Activated naive CD4-positive, alpha-beta T cell treated with Interleukin-2 at 50 U/mL for 16 hours (primary cell): ENCODE measurements around the gene CRYBG3.

ENCODE experiments used
- DNase-seq: peaks from one replicate; pipeline ENCODE4 v3.0.0-alpha.2; 2020

The CRYBG3 gene

GRCh38 chr3:97839944-97840343 is 18.1 kb downstream of the CRYBG3 start:
- DNase-seq: no peak

- no peak for DNase-seq
Measured at GRCh38 chr3:97841304-97841703, 19.5 kb downstream of the CRYBG3 start.

GRCh38 chr3:97841956-97842355 is 20.1 kb downstream of the CRYBG3 start:
- no peak for DNase-seq

- DNase-seq: no peak
Measured at GRCh38 chr3:97848779-97849178, 27.0 kb downstream of the CRYBG3 start.

GRCh38 chr3:97857401-97857800 is 35.6 kb downstream of the CRYBG3 start:
- DNase-seq: no peak

GRCh38 chr3:97860364-97860763 is 38.6 kb downstream of the CRYBG3 start:
- DNase-seq: no peak

GRCh38 chr3:97862582-97862981 is 40.8 kb downstream of the CRYBG3 start:
- DNase-seq: no peak

GRCh38 chr3:97863031-97863430 is 41.2 kb downstream of the CRYBG3 start:
- DNase-seq: no peak

- no peak for DNase-seq
Measured at GRCh38 chr3:97863775-97864174, 42.0 kb downstream of the CRYBG3 start.

- DNase-seq: no peak
Measured at GRCh38 chr3:97871186-97871585, 49.4 kb downstream of the CRYBG3 start.

GRCh38 chr3:97871801-97872524 is 50.2 kb downstream of the CRYBG3 start:
- peak; percentile 30 for DNase-seq

GRCh38 chr3:97872525-97873042 is 50.8 kb downstream of the CRYBG3 start:
- DNase-seq: no peak

GRCh38 chr3:97880267-97880666 is 58.5 kb downstream of the CRYBG3 start:
- no peak for DNase-seq

- DNase-seq: no peak
Measured at GRCh38 chr3:97882975-97883598, 61.3 kb downstream of the CRYBG3 start.

GRCh38 chr3:97883736-97884135 is 61.9 kb downstream of the CRYBG3 start:
- no peak for DNase-seq

GRCh38 chr3:97884586-97885123 is 62.8 kb downstream of the CRYBG3 start:
- DNase-seq: no peak

- no peak for DNase-seq
Measured at GRCh38 chr3:97885931-97886824, 64.4 kb downstream of the CRYBG3 start.

- DNase-seq: no peak
Measured at GRCh38 chr3:97889814-97890213, 68.0 kb downstream of the CRYBG3 start.

- DNase-seq: no peak
Measured at GRCh38 chr3:97892852-97893251, 71.0 kb downstream of the CRYBG3 start.

- no peak for DNase-seq
Measured at GRCh38 chr3:97895216-97895615, 73.4 kb downstream of the CRYBG3 start.

- DNase-seq: no peak
Measured at GRCh38 chr3:97896129-97896528, 74.3 kb downstream of the CRYBG3 start.

- no peak for DNase-seq
Measured at GRCh38 chr3:97896547-97896946, 74.7 kb downstream of the CRYBG3 start.

- no peak for DNase-seq
Measured at GRCh38 chr3:97899331-97899730, 77.5 kb downstream of the CRYBG3 start.
